GM11168 (cell line): Measurements from ENCODE around the gene BSCL2.
"Not testable (repeated sequence)": the region's sequence is repeated elsewhere in the genome, so short reads cannot be mapped to it uniquely, and the experiment has no call there.

Experiments used
- in situ Hi-C: fragments of 300-500 bp; cut with MboI; formaldehyde crosslinking; loops from one replicate; pipeline ENCODE4 v1.12.0; 2022; ENCODE audit warnings: low sequenced_read_pairs; ENCODE audit not compliant: unreplicated experiment

BSCL2 gene

DNA sequence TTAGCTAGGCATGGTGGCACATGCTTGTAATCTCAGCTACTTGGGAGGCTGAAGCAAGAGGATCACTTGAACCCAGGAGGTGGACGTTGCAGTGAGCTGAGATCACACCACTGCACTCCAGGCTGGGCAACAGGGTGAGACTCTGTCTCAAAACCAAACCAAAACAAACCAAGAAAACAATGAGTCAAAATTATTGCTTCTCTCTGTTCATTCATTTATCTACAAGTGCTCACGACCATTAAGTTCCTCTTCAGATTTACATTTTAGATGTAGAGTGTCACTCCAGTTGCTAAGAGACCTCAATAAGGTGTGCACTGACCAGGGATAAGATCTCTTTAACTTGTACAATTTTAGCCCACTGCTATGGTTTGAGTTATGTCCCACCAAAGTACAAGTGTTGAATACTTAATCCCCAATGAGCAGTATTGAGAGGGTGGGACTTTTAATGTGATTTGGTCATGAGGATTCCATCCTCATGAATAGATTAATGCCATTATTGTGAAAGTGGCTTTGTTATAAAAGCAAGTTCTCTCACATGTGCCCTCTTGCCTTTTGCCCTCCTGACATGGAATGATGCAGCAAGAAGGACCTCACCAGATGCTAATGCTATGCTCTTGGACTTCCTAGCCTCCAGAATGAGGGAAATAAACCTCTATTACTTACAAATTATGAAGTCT lies 12.2 kb upstream of the BSCL2 start:
- in situ Hi-C loops, result no loop called here

DNA sequence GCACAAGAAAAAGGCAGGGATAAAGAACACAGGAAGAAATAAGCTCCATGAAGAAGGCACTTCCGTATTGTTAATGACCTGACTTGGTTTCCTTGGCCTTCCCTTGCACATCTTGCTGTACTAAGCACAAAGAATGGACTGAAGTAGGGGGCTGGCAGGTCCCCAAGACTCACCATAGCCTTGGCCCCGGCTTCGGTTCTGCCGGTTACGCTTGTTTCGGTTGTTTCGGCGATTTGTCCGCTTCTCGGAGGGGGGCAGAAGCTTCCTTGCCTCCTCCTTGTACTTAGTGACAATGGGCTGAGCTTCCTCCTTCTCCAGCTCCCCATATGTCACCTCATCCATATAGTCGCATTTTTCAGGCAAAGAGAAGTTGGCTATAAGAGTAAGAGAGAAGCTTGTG lies 9.6 kb upstream of the BSCL2 start:
- in situ Hi-C loops, result no loop called here

DNA sequence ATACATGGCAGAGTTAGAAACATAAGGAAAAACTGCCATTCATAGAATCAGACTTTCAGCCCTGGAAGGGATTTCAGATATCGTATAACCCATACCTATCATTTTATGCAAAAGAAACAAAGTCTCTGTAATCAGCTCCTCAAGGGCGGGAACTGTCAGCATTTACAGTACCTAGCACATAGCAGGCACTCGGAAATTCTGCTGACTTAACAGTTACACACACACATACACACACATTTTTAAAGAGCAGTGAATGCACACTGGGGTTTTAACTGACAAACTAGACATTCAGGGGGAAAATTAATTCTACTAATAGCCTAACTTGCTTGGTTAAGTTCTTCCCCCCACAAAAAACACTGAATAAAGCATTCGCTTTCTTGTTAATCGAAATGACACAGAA lies 9.0 kb upstream of the BSCL2 start:
- in situ Hi-C loops, result no loop called here

DNA sequence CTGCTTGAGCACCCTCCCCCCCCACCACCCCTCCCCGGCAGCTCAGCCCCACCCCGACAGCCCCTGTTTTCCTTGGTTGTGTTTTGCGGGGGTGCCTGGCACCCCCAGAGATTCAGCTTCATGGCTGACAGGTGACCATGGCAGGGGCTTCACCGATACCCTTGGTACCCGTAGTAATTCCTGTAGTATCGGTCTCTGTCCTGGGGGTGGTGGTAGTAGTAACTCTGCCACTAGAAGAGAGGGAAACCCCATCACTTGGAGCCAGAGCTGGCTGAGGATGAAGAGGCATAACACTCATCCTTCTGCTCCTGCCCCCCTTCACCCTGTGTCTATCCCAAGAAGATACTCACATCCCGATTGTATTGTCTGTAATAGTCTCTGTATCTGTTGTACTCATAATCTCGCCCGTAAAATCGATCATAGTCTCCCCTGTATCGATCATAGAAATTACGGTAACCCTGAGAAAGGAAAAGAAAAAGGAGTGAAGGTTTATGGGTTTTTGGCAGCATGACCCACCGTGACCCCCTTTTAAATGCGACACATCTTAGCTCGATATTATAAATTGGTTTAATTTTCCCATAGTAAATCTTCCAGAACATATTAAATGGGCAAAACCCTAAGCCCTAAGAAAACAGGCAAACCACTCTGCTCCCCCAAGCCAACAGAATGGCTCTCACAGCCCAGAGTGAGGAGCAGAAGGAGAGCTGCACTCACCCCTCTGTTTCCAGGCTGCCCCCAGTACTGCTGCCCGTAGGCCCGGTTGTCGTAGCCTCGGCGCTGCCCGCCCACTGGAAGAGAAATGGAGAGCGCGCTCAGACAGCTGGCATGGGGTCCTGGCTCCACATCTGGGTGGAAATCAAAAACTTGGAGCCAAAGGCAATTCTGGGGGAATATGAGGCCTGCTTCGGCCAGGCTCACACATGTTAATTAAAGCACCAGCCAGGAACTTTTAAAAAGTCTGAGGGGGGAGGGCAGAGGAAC lies 8.2 kb upstream of the BSCL2 start:
- in situ Hi-C loops, result no loop called here

DNA sequence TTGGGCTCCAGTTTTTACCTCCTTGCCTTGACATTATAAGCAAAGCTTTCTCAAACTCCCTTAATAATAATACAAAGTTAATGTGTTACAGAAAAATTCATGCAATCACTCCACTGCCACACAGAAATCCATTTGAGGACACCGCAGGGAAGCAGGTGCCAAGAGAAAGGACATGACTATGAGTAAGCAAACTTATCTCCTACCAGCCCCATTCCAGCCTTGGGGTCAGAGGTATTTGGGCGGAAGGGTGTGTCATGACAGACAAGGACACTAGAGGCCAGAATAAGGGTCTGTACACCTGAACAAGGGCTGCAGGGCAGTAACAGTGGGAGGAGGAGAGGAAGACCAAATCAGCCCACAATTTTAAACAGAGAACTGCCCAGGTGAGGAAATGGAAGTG lies 6.1 kb upstream of the BSCL2 start:
- in situ Hi-C loops, result no loop called here

DNA sequence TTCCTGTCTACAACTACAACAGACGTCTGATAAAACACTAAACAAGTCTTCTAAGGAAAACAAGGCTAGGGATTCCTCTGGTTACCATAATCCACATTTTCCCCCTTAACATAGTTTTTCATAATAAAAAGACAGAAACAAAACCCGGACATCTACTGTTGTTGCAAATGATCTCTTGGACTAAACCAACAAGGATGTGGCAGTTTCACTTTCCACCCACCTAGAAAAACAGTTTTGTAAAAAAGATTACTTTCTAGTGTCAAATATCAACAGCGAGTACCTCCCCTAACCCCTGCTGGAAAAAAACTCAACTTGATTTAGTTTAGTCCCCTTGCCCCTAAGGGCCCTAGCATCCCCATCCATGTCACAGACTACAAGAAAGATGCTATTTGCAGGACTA lies 5.6 kb upstream of the BSCL2 start:
- in situ Hi-C loops, result no loop called here

DNA sequence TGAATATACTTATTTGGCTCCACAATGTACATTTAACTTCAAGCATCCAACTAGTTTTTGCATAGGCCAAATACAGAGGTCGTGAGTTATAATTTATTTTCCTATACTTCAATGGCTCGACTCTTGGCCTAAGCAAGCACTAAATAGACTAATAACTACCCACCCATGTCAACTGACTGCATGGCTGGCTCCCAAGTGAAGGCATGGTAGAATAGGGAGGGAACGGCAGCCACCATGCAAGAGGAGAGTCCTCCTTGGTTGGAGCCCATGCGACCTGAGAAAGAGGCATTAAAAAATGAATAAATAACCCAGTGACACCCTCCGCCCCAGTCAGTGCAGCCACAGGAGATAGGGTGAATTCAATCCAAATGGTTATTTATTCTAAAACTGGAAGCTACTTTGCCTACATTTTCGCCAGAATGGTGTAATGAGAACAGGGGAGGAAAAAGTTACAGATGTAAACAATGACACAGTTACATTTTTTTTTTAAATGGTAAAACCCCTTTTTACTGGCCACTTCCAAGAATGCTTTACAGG lies 5.1 kb upstream of the BSCL2 start:
- in situ Hi-C loops, result no loop called here

DNA sequence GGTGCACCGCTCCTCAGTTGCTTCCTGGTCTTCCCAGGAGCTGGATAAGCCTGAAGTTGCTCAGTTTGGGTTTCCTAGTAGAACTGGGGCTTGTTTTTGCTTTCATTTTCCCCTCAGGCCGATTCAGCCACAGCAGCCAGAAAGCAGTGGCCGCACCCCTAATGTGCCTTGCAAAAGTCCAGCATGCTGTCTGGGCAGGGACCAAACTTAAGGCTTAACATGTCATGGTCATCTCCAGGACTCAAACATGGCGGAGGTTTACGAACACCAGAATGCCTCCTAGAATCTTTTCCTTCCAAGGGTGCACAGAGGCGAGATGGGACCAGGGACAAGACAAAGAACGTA lies 2.7 kb upstream of the BSCL2 start:
- in situ Hi-C loops, result no loop called here

DNA sequence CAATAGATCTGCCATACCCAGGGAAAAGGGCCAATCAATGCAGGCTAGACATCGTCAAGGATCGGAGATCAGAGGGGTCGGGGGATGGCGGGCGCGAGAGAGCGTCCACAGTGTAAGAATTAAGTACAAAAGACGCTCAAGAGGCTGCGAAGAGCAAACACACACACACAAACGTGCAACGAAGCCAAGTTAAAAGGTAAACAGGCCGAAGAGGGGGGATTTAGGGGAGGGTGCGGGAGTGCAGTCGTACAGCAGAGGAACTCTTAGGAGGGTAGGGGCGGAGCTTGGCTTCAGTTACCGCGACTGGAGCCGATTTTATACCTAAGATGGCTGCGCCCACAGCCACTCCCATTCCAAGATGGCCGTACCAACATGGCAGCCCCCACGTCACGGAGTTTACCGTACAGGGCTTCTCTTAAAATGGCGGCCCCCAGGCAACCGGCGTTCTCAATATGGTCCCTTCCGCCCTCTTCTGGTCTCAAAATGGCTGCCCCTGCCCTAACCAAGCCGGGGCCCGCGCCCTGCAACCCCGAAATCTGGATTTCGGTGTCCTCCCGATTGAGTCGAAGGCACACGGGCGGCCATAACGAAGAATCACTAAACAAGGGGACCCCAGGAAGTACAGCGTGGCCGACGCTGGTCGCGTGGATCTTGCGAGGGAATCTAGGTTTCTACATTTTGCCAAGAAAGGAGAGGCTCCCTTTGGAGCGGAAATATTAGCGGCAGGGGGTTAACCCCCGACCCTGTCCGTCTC lies 2.2 kb upstream of the BSCL2 start:
- in situ Hi-C loops, result no loop called here

DNA sequence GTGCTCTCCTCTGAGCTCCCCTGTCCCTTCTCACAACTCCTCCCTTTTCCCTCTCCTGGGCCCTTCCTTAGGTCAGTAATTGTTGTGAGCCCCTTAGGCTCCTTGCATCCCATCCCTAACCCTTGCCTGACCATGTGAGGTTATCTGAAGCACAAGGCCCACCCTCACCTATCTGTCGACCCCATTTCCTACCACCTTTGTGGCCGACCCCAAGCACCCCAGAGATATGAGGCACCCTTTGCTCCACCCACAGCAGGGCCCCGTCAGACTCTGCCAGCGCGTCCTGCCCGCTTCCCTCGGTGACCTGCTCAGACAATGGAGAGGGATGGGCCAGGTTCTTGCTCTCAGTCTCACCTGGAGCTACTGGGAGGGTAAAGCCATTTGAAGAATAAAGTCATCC lies 1.6 kb upstream of the BSCL2 start:
- in situ Hi-C loops, result no loop called here

DNA sequence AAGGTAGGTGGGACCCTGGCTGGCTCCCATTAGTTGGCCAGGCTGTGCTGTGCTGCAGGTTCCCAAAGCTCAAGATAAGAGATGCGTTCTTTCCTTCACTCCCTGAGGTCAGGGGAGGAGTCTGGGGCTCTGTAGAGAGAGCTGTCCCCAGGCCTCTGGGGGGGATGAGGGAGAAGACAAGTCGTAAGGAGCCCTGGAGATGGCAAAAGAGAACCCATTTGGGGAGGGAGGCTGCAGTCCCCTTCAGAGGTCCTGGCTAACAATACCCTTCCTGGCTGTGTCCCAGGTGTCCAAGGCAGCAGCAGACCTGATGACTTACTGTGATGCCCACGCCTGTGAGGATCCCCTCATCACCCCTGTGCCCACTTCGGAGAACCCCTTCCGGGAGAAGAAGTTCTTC lies 1.2 kb upstream of the BSCL2 start:
- in situ Hi-C loops, result no loop called here

DNA sequence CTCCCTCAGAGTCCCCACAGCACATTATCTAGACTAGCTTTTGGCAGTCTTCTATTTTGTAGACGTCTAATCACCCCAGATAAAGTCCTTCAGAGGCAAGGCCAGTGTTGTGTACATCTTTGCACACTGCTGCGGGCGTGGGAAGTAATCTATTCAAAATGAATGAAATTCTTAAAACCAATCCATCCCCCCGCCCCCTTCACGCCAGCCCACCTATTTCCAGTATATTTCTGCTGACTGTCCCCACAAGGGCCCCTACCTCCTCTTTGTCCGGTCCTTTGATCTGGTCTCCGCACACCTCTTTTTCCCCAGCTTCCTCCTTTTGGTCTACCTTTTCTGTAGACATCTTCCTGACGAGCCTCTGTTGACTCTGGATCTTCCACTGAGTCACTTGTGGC lies 375 bp downstream of the BSCL2 start:
- in situ Hi-C loops, result no loop called here

DNA sequence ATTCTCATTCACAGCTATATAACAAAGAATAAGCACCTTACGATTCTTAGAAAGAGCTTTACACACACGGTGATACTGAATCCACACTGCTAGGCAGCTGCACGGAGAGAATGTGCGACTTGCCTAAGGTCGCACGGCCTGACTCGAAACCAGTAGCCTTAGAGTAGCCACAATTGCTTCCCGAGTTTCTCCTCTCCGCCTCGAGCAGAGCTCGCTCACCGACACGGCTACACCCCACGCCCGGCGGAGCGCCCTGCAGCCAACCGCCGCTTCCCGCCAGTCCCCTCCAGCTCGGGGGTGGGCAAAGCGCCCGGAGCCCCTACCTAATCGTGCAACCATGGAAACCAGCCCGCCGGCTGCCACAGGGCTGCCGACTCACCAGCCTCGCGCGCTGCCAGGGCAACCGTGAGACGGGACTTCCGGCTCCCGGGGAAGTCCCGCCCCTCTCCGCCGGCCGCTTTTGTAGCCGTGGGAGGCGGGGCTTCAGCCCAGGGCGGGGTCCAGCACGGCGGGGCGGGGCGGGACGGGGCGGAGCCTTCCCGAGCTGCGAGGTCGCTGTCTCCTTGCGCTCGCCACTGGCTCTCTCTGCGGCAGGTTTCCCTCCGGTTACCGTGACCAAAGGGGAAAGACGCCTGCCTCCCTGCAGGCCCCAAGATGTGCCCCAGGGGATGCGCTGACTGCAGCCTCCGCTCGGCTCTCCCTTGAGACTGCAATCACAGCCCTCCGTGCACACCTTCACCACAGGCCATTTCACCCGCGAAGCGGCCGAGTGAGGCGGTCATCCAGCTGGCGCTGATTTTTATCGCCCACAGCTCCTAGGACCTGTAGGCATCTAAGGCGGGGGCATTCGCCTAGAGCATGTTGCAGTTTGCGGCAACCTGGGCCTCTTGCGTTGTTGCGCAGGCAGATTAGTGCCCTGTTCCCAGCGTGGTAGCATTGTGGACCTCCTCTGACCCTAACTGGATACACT lies 1.1 kb downstream of the BSCL2 start:
- in situ Hi-C loops, result no loop called here

DNA sequence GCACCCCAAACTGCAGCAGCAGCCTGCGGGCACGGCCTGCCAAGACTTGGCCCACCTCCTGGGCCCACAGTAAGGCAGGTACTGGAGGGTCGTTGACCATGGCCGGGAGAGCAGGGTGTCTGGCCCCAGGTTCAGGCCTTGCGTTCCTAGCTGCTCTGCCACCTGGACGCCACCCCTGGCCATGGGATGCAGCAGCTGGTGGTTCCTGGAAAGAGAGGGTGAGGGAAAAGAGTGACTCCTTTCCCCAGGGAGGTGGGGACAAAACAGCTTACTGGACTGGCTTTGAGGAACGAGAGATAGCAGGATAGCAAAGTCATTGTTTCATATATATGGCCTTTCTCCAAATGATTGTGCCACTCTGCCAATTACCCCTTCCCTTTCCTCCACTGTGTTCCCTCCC lies 1.8 kb downstream of the BSCL2 start:
- in situ Hi-C loops, result no loop called here

DNA sequence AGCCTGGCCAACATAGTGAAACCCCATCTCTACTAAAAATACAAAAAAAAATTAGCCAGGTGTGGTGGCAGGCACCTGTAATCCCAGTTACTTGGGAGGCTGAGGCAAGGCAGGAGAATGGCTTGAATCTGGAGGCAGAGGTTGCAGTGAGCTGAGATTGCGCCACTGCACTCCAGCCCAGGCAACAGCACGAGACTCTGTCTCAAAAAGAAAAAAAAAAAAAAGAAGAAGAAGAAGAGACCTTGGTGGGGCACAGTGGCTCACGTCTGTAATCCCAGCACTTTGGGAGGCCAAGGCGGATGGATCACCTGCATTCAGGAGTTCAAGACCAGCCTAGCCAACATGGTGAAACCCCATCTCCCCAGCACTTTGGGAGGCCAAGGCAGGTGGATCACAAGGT lies 3.3 kb downstream of the BSCL2 start:
- in situ Hi-C loops, result not testable (repeated sequence)

DNA sequence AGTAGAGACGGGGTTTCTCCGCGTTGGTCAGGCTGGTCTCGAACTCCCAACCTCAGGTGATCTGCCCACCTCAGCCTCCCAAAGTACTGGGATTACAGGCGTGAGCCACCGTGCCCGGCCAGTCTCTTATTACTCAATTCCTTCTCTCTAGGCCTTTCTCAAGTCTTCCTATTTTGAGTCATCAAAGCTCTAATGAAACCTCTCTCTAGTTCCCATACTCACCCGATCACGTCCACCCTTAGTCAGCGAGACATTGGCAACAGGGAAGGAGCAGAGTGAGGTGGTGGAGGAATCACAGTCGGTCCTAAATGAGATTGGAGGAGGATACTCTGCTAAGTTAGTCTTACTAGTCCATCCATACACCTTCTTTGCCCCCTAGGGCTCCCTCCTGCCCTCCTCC lies 5.0 kb downstream of the BSCL2 start:
- in situ Hi-C loops, result no loop called here

DNA sequence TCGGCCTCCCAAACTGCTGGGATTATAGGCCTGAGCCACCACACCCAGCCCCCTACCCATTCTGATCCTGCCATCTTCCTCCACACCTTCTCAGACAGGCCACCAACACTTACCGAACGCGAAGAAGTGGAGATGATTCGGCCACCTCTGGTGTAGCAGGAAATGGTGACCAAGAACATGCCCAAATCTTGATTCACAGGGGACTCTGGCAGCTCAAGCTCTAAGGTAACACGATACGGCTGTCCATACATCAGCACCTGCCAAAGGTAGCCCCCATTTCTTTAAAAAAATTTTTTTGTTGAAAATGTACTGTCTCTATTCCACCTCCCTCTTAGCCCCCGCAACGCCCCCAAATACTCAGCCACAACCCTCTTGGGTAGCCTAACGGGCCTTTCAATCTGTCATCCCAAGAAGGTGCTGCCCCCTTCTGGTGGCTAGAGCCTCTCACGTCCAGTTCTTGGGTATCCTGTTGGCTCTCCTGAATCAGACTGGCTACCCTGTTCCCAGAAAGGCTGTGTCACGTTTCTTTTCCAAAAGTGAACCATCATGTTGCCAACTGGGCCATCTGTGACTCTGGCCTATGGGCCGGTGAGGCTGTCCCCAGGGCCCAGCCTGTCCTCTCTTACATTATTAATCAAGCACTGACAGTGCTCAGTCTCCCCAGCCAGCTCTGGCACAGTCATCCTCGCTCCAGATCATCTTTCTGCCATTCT lies 12.6 kb downstream of the BSCL2 start:
- in situ Hi-C loops, result no loop called here

DNA sequence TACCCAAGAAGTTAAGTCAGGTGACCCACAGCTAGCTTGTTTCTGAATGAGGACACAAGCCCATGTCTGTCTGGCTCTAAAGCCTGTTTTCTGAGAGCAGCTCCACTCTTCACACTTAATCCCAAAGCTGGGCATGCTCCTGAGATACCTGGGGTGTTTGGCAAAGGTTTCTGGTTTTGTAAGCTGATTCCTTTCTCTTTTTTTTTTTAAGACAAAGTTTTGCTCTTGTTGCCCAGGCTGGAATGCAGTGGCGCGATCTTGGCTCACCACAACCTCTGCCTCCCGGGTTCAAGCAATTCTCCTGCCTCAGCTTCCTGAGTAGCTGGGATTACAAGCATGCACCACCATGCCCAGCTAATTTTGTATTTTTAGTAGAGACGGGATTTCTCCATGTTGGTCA lies 13.6 kb downstream of the BSCL2 start:
- in situ Hi-C loops, result not testable (repeated sequence)
